KOPT-K1 (cell line): ENCODE results near the gene ZNF837.
"Not testable (repeated sequence)": the region's sequence is repeated elsewhere in the genome, so short reads cannot be mapped to it uniquely, and the experiment has no call there.

Experiments used
- H3K27ac ChIP-seq: fragments of 200-600 bp; sonication (generic); 2 replicates; pipeline ENCODE4 v1.5.1; 2016; ENCODE audit warnings: antibody characterized with exemption, mild to moderate bottlenecking, low read depth, low read length; ENCODE audit not compliant: poor library complexity, severe bottlenecking
- H3K36me3 ChIP-seq: fragments of 200-600 bp; sonication (generic); 2 replicates; pipeline ENCODE4 v1.5.1; 2017; ENCODE audit warnings: antibody characterized with exemption, mild to moderate bottlenecking, low read length, moderate library complexity; ENCODE audit not compliant: insufficient read depth
- H3K9me3 ChIP-seq: fragments of 200-600 bp; sonication (generic); 2 replicates; pipeline ENCODE4 v1.5.1; 2017; ENCODE audit warnings: antibody characterized with exemption, low read length, mild to moderate bottlenecking; ENCODE audit not compliant: insufficient read depth, poor library complexity, severe bottlenecking

ZNF837 gene

DNA sequence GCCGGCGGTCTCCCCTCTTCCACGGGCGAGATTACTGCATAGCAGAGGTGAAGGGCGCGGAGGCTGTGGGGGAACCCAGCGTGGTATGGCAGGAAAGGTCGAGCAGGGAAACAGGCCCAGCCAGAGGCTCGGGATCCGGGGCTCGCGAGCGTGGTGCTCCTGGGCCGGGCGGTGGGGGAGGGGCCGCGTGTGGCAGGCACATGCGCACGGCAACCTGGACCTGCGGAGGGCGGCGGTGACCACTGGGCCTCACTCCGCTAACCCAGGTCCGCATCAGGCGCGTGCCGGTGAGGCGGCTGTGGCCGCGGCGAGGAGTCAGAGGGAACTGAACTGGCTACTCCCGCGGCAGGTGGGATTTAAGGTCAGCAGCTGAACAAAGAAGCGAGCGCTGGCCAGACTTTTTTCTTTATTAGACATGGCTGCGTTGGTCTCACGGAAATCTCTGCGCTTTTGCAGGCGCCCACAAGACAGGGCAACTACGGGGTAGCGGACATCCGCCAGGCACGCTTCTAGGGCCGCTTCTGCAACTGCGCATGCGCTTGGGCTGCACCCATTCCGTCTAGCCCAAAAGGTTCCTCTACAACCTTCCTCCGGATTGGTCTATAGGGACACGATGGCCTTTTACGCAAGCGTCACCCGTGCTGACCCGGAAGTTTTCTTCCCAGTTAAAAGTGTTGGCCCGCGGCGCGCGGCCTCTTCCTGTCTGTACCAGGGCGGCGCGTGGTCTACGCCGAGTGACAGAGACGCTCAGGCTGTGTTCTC is 5.9 kb upstream of the ZNF837 start, which contains the start of gene RPS5:
Gene RPS5, plus strand, starts transcription at position 694 of the 762 bp plus-strand sequence. CDS start 869 bp downstream, outside the sequence.
- H3K36me3 ChIP-seq = peaks cover 37% of the 10 kb centered on the region
- H3K9me3 ChIP-seq = no peaks in the 10 kb centered on the region
- H3K27ac ChIP-seq = peak within 1 kb of the TSS; percentile 94

DNA sequence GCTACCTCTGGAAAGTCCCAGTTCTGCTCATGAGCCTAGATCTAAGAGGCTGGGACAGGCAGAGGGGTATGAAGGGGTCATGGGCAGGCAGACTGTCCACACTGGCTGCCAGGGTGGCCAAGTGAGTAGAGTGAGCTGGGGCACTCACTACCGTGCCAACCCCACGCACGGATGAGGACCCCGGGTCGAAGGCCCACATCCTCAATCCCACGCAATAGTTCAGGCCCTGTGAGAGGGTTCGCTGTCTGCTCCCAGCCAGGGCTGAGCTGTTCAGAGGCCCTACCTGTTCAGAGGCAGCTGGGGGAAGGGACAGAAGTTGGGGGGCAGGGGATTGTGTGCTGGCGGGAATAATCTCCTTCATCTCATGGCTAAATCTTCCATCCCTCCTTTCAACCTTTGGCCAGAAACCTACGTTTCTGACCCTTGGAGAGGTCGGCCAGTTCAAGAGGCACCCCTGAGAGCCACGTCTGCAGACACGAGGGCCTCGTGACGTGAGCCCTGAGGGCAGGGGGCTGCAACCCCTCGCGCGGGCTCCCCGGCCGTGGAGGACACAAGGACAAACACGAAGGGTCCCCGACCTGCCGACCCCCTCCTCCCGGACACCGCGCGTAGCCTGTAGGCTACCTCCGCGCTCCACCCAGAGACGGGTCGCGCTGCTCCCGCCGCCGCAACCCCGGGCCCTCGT is 5.2 kb upstream of the ZNF837 start:
- H3K9me3 ChIP-seq = no peaks in the 10 kb centered on the region

DNA sequence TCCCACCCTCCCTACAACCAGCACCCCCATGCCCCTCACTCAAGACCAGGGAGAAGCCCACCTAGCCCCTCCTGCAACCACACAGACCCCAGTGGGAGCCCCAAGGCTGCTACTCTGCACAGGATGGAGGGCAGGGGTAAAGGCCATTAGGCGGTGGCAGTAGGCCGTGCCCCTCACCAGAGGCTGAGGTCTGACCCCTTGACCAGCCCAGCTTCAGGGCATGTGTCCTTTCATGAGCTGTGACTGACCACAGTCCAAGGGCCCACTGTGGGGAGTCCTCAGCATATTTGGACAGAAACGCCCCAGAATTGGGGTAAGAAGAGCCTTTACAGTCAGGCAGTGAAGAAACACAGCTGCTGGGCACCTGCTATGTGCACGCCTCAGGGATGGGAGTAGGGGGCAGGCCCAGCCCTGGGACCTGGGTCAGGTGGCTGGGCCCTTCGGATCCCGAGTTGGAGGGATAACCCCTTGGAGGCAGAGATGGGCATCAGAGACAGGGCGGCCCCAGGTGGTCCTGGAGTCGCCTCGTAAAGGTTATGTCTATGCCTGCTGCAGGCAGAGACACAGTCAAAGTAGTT is 4.6 kb upstream of the ZNF837 start:
- Histone ChIP-seq H3K36me3 (peaks cover 23% of the 10 kb centered on the region), H3K9me3 (no peaks in the 10 kb centered on the region), H3K27ac (peak overlapping the region; percentile 94)

More for the DNA sequence above, 5.2 kb upstream of the ZNF837 start:
- Histone ChIP-seq H3K27ac (peak overlapping the region; percentile 94), H3K36me3 (peaks cover 29% of the 10 kb centered on the region)

DNA sequence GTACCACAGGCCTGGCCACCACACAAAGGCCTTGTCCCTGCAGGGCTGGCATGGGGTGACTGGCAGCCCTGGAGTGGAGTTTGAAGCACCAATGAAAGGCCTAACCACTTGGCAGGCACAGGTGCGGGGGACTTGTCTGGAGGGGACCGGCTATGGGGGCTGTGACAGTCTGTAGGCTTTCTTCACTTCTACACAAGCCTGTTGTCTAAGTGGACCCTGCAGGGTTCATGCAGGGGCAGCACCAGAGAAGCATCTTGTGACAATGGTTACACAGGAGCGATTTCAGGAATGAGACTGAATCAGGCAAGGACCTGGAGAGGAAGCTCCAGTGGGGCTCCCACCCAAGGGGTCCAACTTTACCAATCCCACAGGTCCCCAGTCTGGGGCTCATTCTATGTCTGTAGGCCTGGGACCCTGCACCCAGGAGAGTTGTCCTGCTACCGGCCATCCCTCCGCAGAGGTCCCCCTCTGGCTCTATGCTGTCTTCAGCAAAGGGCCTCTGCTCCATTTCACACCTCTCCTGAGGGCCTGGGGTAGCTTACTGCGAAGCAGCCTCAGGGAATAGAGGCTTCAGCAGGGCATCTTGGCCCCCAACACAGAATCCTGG is 2.3 kb upstream of the ZNF837 start:
- H3K36me3 ChIP-seq = peaks cover 3% of the 10 kb centered on the region
- no peak overlapping the region for H3K27ac ChIP-seq
- no peaks in the 10 kb centered on the region for H3K9me3 ChIP-seq

DNA sequence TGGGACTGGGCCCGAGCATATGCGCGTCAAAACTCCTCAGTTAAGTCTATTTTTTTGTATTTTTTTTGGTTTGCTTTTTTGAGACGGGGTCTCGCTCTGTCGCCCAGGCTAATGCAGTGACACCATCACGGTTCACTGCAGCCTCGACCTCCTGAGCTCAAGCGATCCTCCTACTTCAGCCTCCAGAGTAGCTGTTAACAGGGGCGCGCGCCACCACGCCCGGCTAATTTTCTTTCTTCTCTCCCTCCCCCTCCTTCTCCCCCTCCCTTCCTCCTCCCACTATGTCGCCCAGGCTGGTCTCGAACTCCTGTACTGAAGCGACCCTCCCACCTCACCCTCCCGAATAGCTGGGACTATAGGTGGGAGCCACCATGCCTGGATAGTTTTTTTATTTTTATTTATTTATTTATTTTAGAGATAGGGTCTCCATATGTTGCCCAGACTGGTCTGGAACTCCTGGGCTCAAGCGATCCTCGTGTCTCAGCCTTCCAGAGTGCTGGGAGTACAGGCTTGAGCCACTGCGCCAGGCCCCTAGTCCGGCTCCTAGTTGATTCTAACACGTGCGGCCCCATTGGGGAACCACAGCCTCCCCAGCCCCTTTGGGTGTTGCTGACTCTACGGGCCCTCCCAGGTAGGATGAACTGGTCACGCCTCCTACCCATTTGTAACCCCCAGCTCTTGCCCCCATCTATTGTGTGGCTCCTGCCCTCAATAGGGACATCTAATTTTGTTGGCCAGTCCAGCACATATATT is 806 bp upstream of the ZNF837 start:
- H3K9me3 ChIP-seq = no peaks in the 10 kb centered on the region
- H3K36me3 ChIP-seq = no peaks in the 10 kb centered on the region
- H3K27ac ChIP-seq = peak overlapping the region; percentile 78

DNA sequence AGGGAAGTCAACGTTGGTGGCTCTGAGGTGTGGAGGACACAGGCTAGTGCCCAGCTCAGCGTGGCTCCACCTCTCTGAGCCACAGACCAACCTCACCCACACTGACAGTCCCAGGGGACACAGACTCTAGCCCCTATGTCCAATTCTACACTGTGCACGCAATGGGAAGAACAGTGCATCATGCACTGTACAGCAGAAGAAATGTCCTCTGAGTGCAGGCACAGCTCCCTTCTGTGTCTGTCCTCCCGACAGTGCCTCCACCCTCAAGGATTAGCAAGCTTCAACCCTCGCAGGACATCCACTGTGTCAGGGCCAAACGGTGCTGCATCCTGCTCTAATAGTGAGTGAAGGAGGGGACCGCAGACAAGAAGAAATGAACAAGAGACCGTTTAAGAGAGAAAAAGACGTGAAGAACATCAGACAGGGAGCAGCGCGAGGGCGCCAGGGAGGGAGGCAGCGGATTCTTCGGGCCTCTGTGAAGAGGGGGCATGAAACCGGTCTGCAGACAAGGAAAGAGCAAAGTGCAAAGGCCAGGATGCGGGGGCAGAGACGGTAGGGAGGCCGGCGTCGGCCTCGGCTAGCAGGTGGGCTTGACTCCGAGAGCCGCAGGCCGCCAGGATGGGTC is 681 bp downstream of the ZNF837 start:
- no peaks in the 10 kb centered on the region for H3K36me3 ChIP-seq
- no peaks in the 10 kb centered on the region for H3K9me3 ChIP-seq
- H3K27ac ChIP-seq = peak overlapping the region; percentile 78

DNA sequence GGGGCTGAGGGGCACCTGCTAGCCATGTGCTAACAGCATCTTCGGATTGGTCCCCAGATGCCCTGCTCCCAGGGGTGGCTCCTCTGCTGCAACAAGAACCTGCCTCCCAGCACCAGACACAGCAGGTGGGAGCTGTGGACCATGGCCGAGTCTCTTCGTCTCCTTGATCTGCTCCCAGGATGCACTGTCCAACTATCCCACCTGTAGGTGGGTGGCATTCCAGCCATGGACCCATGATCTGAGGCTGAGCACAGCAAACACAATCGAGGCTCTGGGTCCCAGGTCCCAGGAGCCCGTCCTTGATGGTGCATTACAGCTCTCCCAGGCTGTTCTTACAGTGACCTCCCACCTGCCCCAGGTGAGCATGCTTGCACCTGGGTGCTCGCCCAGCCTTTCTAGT is 1.6 kb downstream of the ZNF837 start:
- Histone ChIP-seq H3K9me3 (no peaks in the 10 kb centered on the region), H3K27ac (peak overlapping the region; percentile 78), H3K36me3 (no peaks in the 10 kb centered on the region)

DNA sequence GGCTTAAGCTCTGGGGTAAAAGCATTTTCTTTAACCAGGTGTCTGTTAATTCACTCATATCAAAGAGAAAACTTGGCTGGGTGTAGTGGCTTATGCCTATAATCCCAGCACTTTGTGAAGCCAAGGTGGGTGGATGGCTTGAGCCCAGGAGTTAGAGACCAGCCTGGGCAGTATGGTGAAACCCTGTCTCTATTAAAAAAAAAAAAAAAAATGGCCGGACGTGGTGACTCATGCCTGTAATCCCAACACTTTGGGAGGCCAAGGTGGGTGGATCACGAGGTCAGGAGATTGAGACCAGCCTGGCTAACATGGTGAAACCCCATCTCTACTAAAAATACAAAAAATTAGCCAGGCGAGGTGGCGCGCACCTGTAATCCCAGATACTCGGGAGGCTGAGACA is 4.1 kb downstream of the ZNF837 start:
- not testable (repeated sequence) for H3K36me3 ChIP-seq, H3K27ac ChIP-seq, H3K9me3 ChIP-seq

DNA sequence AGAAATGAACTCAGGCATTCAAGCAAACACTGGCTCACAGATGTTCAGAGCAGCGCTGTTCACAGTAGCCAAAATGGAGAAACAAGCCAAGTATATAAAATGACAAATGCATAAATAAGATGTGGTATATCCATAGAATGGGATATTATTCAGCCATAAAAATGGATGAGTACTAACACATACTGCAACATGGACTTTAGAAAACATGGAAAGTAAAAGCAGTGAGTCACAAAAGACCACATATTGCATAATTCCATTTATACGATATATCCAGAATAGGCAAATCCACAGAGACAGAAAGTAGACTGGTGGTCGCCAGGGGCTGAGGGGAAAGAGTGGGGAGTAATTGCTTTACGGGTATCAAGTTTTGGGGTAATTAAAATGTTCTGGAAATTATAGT is 6.6 kb downstream of the ZNF837 start:
- Histone ChIP-seq H3K36me3 (no peaks in the 10 kb centered on the region), H3K27ac (no peak overlapping the region)

DNA sequence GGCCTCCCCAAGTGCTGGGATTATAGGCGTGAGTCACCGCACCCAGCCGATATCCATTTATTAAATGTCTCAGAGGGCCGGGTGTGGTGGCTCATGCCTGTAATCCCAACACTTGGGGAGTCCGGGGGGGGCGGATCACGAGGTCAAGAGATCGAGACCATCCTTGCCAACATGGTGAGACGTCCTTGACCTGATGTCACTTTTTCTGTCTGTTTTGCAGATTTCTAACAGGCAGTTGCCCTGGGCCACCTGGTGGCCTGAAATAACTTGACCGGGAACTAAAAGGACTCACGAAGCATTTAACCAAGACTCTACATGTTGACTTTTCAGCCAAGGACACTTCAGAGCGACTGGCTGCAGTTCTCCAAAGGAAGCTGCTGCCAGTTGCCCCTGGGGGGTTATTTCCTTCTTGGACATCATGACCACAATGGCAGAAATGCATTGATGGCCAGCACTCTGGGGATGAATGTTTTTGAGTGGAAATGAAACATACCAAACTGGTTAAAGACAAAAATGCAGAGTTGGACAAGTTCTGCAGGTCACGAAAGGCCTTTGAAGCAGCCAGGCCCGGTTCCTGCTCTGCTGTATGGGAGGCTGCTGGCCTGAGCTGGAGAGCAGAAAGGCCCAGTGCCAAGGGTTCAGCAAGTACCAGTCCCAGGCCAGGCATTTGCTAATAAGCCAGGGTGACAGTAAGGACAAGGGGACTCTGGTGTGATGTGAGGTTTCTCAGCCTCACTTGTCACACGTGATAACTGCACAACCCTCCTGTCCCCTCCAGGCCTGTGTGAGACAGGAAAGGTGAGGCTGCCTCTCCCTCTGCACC is 8.3 kb downstream of the ZNF837 start:
- Histone ChIP-seq H3K9me3 (no peaks in the 10 kb centered on the region), H3K27ac (no peak overlapping the region), H3K36me3 (no peaks in the 10 kb centered on the region)

More for the DNA sequence above, 6.6 kb downstream of the ZNF837 start:
- no peaks in the 10 kb centered on the region for H3K9me3 ChIP-seq

DNA sequence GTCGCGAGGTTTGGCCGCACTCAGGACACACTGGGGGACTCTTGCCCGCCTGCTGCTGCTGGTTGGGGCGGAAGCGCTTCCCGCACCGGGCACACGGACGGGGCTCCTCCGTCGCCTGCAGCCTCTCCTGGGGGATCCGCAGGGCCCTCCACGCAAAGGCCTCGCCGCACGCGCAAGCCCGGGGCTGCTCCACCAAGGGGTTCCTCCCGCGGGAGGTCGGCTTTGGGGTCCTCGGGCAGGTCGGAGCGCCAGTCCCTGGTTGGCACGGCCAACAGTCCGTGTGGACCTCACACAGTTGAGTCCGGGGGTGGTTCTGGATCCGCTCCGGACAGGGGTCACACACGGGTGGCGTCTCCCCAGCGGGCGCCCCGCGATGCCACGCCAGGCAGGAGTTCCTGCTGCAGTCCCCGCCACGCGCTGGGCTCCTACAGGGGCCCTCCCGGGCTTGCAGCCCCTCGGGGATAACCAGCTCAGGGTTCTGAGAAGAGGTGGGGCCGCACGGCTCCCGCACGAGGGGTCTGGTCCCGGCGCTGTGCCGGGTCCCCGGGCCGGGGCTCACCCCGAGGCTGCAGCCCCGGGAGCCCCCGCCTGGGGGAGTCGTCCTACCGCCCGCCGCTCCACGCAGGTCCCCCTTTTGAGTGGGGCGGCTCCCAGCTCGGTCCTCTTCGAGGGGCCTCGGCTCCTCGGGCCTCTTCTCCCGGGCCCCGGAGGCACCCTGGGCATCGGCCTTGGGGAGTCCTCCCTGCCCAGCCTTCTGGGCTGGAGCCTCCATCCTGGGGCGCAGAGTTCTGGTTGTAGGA is 12.1 kb downstream of the ZNF837 start:
- Histone ChIP-seq H3K27ac (no peak overlapping the region), H3K36me3 (no peaks in the 10 kb centered on the region), H3K9me3 (no peaks in the 10 kb centered on the region)

DNA sequence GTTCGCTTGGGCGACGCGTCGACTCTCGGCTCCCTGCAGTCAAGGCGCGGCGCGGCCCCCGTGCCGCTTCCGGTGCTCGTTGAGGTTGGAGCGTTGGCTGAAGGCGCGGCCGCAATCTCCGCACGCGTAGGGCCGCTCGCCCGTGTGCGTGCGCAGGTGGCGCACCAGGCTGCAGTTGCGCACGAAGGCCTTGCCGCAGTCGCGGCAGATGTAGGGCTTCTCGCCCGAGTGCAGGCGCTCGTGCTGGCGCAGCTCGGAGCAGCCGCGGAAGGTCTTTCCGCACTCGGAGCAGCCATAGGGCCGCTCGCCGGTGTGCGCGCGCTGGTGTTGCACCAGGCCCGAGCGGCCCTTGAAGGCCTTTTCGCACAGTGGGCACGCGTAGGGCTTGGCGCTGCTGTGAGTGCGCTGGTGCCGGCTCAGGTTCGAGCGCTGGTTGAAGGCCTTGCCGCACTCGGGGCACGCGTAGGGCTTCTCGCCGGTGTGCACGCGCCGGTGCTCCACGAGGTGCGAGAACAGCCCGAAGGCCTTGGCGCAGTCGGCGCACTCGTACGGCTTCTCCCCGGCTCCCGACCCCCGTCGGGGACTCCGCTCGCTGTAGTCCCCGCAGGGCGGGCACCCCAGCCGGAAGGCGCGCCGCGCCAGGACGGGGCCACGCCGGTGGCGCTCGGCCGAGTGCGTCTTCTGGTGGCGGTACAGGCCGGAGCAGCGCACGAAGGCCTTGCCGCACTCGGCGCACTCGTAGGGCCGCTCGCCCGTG is 13.0 kb downstream of the ZNF837 start:
- Histone ChIP-seq H3K36me3 (no peaks in the 10 kb centered on the region), H3K27ac (no peak overlapping the region), H3K9me3 (no peaks in the 10 kb centered on the region)
